Osteoblast (primary cell): ENCODE data around the gene CARNS1. TPM values are rescaled to one million over a fixed set of nuclear protein-coding genes. Genes with fewer than 3 reads are reported as not detected.

Experiments
- DNase-seq: peaks from one replicate; pipeline ENCODE4 v3.0.0; 2011; ENCODE audit warnings: low spot score, mixed read lengths; ENCODE audit not compliant: insufficient read length; ENCODE audit errors: missing footprints
- H2AFZ ChIP-seq: 2 replicates; pipeline ENCODE4 v1.6.0; 2011; ENCODE audit warnings: mild to moderate bottlenecking, low read length
- H3K27ac ChIP-seq: 2 replicates; pipeline ENCODE4 v1.5.1; 2011; ENCODE audit warnings: mild to moderate bottlenecking, low read depth, low read length, moderate library complexity
- H3K27me3 ChIP-seq: 2 replicates; pipeline ENCODE4 v1.6.0; 2012; ENCODE audit warnings: mild to moderate bottlenecking, control low read depth, inconsistent platforms, low read length, moderate library complexity; ENCODE audit not compliant: insufficient read depth
- H3K36me3 ChIP-seq: 2 replicates; pipeline ENCODE4 v1.5.1; 2011; ENCODE audit warnings: mild to moderate bottlenecking, low read length, control low read depth, moderate library complexity; ENCODE audit not compliant: insufficient read depth
- H3K4me1 ChIP-seq: 2 replicates; pipeline ENCODE4 v1.5.1; 2011; ENCODE audit warnings: mild to moderate bottlenecking, low read length, control low read depth, moderate library complexity; ENCODE audit not compliant: insufficient read depth
- H3K4me2 ChIP-seq: 2 replicates; pipeline ENCODE4 v1.6.0; 2011; ENCODE audit warnings: mild to moderate bottlenecking, low read length; ENCODE audit not compliant: insufficient read depth
- H3K4me3 ChIP-seq: fragments of 200-600 bp; sonication (generic); 3 replicates; pipeline ENCODE4 v1.5.1; 2012; ENCODE audit warnings: mild to moderate bottlenecking, low read length, inconsistent platforms; ENCODE audit not compliant: insufficient read depth
- H3K79me2 ChIP-seq: 2 replicates; pipeline ENCODE4 v1.6.0; 2012; ENCODE audit warnings: mild to moderate bottlenecking, low read length, control low read depth, inconsistent platforms; ENCODE audit not compliant: insufficient read depth
- H3K9me3 ChIP-seq: 2 replicates; pipeline ENCODE4 v1.5.1; 2011; ENCODE audit warnings: low read depth, low read length, control low read depth
- H4K20me1 ChIP-seq: 2 replicates; pipeline ENCODE4 v1.6.0; 2012; ENCODE audit warnings: mild to moderate bottlenecking, low read length, control low read depth; ENCODE audit not compliant: insufficient read depth
- total RNA-seq: library from RNA; depleted of rRNA; stranded (reverse); fragments of >200 nt; gene quantifications from 2 replicates; pipeline ENCODE4 v1.2.3, GENCODE V29; 2012
- TF ChIP-seq, protein P1 (sequence below): IDR thresholded peaks from 2 replicates; pipeline ENCODE4 v1.5.1; 2011; ENCODE audit warnings: mild to moderate bottlenecking, low read depth, low read length, moderate library complexity; ENCODE audit errors: extremely low read depth

Gene CARNS1
- total RNA-seq, 1 donor: under 0.01 TPM

DNA sequence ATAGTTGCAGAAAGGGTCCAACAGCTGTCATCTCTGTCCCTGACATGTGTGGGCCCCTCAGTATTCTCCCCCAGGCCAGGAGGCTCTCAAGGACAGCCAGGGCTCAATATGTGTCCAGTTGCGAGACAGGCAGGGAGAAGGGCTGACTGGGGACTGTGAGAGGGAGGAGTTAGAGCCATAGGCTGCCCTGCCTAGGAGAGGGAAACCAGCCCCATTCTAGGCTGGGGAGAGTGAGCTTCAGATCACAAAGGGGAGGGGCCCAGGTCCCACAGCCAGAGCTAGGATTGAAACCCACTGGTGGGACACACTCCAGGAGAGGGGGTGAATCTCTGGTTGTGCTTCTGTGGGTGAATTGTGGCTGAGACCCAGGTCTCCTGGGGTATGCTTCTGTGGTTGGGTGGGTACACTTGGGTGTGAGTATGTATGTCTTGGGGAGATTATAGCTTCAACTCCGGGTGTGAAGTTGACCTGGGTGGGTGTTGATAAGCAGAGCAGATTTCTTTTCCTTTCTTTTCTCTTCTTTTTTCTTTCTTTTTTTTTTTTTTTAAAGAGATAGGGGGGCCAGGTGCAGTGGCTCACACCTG, 2.1 kb upstream of the CARNS1 start:
- peaks cover 56% of the 10 kb centered on the region for H3K27me3 ChIP-seq
- peaks cover 3% of the 10 kb centered on the region for H3K4me1 ChIP-seq
- H3K4me2 ChIP-seq: no peak overlapping the region
- H2AFZ ChIP-seq: no peak overlapping the region
- no peaks in the 10 kb centered on the region for H3K36me3 ChIP-seq
- TF ChIP-seq, protein P1, sequence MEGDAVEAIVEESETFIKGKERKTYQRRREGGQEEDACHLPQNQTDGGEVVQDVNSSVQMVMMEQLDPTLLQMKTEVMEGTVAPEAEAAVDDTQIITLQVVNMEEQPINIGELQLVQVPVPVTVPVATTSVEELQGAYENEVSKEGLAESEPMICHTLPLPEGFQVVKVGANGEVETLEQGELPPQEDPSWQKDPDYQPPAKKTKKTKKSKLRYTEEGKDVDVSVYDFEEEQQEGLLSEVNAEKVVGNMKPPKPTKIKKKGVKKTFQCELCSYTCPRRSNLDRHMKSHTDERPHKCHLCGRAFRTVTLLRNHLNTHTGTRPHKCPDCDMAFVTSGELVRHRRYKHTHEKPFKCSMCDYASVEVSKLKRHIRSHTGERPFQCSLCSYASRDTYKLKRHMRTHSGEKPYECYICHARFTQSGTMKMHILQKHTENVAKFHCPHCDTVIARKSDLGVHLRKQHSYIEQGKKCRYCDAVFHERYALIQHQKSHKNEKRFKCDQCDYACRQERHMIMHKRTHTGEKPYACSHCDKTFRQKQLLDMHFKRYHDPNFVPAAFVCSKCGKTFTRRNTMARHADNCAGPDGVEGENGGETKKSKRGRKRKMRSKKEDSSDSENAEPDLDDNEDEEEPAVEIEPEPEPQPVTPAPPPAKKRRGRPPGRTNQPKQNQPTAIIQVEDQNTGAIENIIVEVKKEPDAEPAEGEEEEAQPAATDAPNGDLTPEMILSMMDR: no peak
- H3K79me2 ChIP-seq: no peaks in the 10 kb centered on the region
- peaks cover 5% of the 10 kb centered on the region for H4K20me1 ChIP-seq
- DNase-seq: no peak
- no peak overlapping the region for H3K4me3 ChIP-seq
- H3K9me3 ChIP-seq: no peaks in the 10 kb centered on the region
- H3K27ac ChIP-seq: no peak overlapping the region

DNA sequence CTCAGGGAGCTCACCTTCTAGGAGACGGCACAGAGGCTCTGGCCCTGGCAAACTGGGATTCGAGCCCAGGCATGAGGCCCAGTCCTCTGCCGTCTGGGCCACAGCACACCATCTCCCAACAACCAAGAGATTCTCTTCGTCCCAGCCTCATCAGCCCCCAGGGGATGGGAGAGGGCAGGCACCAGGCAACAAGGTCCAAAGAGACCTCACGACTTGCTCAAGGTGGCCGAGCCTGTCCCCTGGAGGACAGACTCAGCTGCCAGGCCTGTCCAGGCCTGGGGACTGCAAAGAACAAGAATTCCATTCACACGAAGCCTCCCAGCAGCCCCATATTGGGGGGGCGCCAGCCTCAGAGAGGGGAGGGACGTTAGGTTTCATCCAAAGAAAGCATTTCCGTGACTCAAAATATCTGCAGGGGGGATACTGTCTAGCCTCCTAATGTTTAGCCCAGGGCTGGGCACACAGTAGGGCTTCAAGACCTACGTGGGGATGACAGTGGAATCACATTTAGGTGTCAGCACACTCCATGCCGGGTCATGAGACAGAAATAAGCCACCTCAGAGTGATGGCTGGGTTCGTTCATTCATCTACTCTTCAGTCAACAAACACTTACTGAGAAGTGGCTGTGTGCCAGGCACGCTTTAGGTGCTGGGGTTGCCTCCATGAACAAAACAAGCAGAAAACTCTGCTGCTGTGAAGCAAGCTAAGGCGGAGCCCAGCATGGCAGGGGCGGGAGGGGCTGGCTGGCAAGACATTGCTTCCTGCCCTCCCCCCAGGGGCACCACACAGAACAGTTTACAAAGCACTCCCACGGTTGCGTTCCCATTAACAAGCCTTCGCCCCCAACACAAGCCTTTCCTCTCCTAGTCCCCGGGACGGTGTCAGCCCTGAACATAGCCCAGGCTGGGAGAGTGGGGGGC, 1.2 kb downstream of the CARNS1 start:
- Histone ChIP-seq H3K27ac (no peak overlapping the region), H3K27me3 (peaks cover 23% of the 10 kb centered on the region), H3K36me3 (no peaks in the 10 kb centered on the region), H3K79me2 (no peaks in the 10 kb centered on the region), H3K4me2 (no peak overlapping the region), H3K4me3 (no peak overlapping the region), H4K20me1 (peaks cover 5% of the 10 kb centered on the region), H2AFZ (no peak overlapping the region), H3K4me1 (peaks cover 3% of the 10 kb centered on the region), H3K9me3 (no peaks in the 10 kb centered on the region)
- TF ChIP-seq, protein P1: no peak
- DNase-seq: no peak

DNA sequence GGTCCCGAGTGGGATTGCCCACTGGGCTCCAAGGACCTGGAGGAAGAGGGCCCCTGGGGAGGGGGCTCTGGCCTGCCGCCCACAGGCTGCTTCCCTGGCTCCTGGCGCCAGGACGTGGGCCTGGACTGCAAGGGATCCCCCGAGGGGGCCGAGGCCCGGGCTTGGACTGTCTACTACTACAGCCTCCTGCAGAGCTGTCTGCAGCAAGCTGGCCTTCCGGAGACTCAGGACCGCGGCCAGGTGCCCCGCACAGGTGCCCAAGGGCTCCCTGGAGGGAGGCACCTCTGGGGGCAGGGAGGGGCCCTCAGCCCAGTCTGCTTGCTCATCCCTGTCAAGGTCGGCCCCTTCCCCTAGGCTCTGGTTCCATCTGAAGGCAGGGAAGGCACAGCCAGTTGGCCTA, 1.9 kb downstream of the CARNS1 start:
- H3K27ac ChIP-seq: no peak overlapping the region
- no peaks in the 10 kb centered on the region for H3K36me3 ChIP-seq
- H3K79me2 ChIP-seq: no peaks in the 10 kb centered on the region
- H4K20me1 ChIP-seq: peaks cover 5% of the 10 kb centered on the region
- DNase-seq: no peak
- TF ChIP-seq, protein P1: no peak
- no peaks in the 10 kb centered on the region for H3K9me3 ChIP-seq
- no peak overlapping the region for H3K4me3 ChIP-seq
- peaks cover 3% of the 10 kb centered on the region for H3K4me1 ChIP-seq
- no peak overlapping the region for H2AFZ ChIP-seq
- H3K27me3 ChIP-seq: peaks cover 17% of the 10 kb centered on the region
- no peak overlapping the region for H3K4me2 ChIP-seq
